ENCODE measurements around the gene SDF4.

The SDF4 gene

DNA sequence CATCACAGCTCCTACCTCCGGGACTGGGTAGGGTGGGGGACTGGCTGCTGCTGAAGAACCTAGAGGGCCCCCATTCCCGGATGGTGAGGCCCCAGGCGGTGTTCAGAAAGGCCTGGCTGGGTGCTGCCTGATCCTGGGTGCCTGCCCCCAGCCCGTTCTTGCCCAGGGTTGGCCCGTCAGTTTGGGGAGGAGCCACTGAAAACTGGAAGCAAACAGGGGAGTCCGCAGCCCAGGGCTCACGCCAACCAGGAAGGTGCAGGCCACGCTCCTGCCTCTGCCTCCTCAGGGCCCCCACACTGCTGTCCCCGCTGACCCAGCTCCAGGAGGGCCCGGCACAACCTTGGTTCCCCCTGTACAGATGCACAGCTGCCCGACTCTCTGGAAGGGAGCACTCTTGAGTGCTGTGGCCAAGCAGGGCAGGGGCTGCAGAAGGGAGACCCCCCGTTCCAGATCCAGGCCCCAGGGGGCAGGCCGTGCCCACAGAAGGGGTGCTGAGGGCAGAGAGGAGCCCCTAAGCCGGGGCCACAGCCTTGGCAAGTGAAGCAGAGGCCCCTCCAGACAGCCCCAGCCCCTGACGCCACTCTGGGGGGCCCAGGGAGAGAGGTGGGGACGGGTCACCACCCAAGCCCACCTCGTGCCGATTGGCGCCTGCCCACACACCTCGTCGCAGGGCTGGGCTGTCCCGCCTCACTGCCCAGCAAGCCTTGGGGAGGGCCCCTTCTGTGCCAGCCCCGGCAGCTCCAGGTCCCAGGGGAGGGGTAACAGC lies 9.2 kb upstream of the SDF4 start:
- DNase-seq, result no peak

DNA sequence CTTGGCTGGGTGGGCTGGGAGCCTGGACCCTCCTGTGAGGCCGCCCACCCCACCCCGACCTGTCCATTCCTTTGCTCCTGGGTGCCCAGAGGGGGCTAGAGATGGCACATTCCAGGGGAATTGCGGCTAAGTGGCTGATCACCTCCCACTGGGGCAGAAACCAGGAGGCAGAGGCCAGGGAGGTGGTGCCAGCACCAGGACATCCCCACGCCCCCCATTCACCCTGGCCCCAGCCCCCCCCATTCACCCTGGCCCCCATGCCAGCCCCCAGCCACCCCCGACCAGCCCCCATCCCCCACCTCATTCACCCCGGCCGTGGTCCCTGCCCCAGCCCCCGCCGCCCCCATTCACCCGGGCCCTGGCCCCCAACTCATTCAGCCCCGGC lies 8.5 kb upstream of the SDF4 start:
- DNase-seq, result no peak

DNA sequence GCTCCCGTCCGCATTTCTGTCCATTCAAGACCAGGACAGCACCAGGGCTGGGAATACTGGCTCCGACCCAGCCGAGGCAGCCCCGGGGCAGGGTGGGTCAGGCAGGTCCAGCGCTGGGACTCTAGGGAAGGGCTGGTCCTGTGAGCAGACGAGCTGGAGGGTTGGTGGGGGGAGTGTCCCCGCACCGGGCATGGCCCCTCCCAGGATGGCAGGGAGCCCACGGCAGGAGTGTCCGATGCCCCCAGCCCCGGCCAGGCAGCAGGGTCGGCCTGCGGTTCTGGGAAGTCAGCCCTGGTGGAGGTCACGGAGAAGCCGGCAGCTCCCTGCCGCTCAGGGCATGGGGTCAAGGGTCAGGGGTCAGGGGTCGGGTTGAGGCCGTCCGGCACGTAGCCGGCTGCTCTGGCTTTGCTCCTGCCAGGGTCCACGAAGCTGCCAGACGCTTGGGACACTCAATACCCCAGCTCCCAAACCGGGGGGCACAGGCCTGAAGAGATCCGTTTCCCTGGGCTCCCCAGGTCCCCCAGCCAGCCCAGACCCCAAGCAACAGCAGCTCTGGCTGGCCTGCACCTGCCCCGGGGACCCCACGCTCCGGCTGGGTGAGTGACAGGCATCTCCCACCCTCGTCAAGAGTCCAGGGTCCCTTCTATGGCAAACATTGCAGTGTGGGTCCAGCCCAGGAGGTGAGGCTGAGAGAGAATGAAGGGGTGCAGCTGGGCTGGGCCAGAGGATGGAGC lies 8.0 kb upstream of the SDF4 start:
- no peak for DNase-seq

DNA sequence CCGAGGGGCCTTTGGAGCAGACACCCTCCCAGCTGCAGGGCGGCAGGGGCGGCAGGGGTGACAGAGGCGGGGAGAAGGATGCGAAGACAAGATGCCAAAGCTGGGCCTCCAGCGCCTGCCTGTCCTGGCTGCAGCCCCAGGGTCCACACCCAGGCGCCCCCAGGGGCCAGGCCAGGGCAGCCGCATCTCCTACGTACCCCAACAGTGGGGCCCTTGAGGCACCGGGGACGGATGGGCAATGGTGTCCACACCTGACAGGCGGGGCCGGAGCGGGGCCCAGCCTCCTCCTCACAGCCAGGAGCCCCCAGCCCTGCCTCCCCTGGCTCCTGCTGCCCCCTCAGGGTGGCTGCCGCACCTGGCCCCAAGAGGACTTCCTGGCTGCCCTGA lies 7.4 kb upstream of the SDF4 start:
- DNase-seq, result no peak

DNA sequence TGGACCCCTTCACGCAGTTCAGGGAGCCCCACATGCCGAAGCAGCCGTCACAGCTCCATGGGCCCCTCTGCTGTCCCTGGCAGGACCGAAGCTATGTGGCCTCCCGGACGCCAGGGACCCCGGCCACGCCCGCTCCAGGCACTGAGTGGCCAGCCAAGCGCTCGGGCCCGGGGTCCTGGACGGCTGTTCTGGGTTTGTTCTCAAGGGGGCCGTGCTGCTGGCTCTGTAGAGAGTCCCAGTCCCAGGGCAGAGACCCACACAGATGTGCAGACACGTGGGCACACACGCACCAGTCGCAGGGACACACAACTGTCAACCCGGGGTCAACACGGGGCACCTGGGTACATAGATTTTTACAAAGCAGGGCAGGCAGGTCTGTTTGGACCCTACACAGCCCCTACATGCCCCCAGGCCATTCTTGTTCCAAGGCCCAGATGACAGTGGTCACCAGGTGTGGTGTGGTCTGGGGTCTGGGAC lies 6.9 kb upstream of the SDF4 start:
- DNase-seq, result no peak

DNA sequence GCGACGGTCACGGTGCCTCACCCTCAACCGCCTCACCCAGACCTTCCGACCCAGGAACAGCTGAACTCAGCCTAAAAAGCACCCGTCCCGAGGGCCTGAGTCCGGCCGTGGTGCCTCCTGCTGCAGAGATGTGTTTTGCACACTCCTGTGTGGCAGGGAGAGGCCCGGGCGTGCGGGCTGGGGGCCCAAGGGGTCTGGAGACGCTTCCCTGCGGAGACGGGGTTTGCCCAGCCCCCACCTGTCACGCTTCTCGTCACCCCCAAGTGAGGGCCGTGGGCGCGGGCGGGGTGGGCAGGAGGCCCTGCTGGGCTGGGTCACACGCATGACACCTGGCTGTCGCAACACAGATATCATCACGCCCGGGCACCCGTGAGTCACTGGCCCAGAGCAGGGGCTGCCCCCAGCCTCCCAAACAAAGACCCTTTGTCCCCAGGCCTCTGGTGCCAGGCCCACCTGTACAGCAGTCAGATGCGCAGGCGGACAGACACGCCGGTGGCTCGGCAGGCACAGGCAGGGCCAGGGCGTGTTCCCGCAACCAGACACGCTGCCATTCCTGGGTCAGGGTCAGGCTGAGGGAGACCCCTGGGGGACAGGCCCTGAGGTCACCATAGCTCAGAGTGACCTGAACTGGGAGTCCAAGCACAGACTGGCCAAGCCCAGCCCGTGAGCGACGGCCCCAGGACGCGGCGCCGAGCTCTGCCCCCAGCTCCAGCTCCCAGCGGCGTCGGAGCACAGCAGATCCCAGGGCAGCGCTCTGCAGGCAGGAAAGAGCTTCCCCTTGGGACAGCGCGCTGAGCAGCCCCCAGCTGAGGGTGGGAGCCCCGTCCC lies 6.3 kb upstream of the SDF4 start:
- no peak for DNase-seq

DNA sequence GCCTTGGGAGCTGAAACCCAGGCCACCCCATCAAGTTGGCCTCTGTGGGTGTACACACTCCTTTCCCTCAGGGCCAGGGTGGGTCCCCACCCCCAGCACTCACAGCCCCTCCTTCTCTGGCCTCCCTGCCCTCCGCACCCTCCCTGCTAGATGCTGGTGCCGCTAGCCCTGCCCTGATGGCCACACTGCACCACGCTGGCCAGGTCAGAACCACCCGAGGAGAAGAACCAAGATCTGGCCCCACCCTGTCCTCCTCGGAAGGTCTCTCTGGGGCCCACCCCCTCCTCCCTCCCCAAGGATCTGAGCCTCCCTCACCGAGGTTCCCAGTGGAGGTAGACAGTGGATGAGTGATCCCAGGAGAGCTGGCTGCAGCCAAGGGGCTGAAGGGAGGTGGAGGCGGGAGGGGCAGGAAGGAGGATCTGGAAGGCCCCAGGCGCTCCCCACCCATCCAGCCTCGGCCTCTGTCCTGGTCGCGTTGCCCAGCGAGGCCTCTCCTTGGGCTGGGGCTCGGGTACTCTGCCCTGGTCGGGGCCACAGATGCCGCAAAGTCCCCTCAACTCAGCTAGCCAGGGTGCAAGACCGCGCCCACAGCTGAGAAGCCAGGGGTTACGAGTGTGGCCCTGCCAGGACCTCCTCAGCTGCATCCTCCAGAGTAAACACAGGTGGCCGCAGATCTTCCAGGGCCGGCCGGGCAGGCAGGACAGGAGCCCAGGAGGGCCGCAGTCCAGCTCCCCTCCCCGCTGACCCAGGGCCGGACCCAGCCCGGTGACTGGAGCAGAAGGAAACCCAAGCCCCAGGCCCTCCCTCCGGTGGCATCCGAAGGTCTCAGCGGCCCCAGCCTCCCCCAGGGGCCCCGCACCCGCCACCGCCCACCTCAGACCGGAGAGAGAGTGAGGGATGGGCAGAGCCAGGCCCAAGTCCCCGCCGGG lies 5.4 kb upstream of the SDF4 start:
- DNase-seq, result no peak

DNA sequence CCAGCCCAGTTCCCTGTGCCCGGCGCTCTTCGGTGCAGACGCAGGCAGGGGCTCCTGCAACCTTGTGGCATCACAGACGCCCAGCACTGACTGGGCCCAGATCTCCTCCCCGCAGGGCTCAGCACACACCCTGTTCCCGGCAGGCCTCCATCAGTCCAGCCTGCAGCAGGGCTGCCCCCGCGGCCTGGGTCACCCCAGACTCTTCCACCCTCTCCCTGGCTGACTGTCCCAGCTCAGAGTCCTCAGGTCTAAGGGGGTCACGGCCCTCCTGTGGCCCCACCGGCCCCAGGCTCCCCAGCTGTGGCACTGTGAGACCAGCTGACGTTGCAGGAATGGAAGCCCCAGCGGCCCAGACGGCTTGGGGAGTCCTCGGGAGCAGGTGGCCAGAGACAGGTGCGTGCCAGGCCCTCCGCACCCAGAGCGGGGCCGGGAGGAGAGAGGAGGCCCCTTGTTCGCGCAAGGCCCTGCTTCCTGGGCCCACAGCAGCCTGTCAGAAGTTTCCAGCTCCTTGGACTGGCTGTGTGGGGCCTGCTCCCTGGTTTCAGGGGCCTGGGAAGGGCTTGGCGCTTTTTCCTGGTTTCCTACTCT lies 4.5 kb upstream of the SDF4 start:
- no peak for DNase-seq

DNA sequence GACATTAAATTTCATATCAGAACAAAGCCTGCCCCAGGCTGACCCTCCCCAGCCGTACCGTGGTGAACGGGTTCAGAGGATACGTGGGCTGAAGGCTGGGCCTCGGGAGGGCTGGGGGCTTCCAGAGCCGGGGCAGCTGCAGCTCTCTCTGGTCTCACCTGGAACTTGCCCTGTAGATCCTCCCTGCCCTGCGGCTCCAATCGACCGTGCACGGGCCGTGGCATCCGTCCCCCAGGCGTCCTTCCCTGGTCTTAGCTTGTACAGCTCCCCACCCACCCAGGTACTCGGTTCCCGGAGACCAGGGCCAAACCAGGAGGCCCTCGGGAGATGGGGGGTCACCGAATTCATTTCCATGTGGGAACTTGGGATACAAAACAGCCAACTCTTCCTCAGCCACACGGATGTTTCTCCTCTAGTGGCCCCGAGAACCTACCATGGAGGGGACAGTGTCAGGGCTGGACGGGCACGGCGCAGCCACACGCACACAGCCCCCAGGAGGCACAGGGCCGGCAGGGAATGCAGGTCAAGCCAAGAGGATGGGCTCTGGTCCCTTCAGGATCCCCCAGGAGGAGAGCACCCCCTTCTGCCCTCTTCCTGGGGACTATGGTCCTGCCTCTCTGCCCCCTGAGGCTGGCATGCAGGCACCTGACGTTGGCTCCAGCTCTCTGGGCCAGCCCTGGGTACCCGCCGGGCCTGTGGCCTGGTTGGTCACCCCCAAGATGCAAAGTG lies 3.4 kb upstream of the SDF4 start:
- no peak for DNase-seq

DNA sequence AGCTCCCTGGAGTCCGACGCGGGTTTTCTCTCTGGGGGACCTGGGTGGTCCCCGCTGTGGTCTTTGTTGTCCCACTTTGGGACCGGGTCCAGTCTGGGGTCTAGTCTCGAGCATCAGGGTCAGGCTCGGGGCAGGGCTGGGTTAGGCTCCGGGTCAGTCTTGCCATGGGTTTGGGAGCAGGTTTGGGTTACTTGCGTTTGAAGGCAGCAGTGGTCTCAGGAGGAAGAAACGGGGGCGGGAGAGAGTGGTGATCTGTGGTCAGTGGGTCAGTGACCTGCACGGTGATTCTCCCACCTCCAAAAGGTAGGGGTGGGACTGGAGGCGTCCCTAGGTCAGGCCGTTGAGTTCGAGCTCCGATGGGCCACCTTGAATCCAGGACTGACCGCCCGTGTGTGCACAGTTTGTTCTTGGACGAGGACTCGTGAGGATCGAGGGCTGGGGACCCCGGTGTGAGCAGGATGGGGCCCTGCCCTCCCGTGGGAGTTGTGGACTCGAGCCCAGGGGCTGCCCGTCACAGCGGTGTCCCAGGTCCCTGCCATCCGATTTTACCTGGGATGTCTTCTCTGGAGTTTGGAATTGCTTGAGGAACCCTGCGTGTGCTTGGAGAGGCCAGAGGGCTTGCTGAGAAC lies 2.5 kb upstream of the SDF4 start:
- DNase-seq, result no peak

DNA sequence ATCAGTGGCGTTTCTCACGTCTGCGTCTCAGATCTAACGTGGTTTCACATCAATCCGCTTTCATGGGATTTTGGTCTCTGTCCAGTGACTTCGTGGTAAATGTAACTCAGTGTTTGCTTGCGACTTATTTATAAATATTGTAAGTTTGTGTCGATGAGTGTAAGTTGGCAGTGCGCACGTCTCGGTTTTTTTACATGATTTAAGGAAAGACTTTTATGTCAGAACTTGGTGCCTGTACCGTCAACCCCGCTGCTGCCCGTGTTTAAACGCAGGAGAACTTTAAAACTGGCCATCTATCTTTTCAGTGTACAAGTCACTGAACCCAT lies 1.7 kb upstream of the SDF4 start:
- no peak for DNase-seq

DNA sequence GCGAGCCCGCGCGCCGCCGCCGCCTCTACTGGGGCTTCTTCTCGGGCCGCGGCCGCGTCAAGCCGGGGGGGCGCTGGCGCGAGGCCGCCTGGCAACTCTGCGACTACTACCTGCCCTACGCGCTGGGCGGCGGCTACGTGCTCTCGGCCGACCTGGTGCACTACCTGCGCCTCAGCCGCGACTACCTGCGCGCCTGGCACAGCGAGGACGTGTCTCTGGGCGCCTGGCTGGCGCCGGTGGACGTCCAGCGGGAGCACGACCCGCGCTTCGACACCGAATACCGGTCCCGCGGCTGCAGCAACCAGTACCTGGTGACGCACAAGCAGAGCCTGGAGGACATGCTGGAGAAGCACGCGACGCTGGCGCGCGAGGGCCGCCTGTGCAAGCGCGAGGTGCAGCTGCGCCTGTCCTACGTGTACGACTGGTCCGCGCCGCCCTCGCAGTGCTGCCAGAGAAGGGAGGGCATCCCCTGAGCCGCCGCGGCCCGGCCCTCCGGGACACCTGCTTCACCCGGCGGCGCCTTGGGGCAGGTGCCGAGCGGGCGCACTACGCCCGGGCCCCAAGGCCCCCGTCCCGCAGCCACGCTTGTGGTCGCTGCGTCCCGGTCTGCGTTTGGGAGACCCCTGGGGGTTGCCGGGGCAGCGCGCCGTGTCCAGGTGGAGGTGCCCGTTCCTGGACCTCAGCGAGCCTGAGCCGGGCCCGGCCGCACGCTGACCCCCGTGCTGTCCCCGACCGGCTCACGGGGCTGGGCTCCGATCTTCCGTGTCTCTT lies 1.2 kb upstream of the SDF4 start:
- DNase-seq, result no peak

DNA sequence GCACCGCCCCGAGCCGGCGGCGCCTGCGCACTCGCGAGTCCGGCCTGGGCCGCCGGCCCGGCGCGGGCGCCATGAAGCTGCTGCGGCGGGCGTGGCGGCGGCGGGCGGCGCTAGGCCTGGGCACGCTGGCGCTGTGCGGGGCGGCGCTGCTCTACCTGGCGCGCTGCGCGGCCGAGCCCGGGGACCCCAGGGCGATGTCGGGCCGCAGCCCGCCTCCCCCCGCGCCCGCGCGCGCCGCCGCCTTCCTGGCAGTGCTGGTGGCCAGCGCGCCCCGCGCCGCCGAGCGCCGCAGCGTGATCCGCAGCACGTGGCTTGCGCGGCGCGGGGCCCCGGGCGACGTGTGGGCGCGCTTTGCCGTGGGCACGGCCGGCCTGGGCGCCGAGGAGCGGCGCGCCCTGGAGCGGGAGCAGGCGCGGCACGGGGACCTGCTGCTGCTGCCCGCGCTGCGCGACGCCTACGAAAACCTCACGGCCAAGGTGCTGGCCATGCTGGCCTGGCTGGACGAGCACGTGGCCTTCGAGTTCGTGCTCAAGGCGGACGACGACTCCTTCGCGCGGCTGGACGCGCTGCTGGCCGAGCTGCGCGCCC lies 501 bp upstream of the SDF4 start, which contains the start of gene B3GALT6:
TSS of gene B3GALT6 (plus strand) at position 30 of the 588 bp plus-strand sequence. CDS start at position 72, 42 bp downstream.
- DNase-seq, result peak; percentile 66

DNA sequence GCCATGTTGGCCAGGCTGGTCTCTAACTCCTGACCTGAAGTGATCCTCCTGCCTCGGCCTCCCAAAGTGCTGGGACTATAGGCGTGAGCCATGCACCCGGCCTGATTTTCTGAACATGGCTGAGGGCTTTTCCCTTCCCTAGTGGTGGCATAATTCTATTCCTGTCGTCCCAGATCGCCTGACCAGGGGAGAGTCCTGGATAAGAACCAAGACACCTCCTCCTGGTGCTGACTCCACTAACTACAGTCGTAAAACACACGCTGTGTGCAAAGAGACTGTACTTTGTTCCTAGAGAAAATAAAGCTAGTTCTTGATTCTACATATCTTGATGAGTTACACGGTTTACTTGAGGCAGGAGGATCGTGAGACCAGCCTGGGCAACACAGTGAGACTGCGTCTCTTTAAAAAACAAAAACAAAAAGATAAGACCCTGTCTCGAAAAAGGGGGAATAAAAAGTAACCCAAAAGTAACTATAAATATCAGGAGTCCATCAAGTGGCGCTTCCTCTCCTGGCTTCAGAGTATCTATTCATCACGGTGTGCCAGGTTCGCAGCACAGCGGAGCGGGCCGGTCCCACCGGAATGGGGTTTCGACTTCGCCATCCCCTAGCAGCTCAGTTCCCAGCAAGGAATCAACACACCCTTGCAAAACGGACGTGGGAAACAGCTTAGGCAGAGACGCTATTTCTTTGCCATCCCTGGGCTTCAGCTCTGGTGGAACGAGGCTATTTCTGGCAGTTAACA lies 973 bp downstream of the SDF4 start:
- DNase-seq, result no peak

DNA sequence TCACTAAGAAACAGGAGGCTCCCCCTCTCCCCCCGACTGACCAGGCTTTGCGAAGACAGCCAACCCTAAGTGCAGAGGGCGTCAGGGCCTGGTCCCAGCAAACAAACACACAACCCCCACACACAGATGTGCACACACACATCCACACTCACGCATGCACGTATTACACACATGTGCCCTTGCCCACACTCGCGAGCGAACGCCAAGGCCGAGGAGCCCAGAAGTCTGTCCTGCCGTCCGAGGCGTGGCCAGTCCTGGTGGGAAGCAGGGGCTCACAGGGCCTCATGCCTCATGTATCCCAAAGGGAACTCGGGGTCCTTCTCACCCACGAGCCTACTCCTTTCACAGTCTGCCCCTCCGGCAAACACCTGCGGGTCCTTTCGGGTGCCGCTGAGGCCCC lies 2.0 kb downstream of the SDF4 start:
- no peak for DNase-seq

DNA sequence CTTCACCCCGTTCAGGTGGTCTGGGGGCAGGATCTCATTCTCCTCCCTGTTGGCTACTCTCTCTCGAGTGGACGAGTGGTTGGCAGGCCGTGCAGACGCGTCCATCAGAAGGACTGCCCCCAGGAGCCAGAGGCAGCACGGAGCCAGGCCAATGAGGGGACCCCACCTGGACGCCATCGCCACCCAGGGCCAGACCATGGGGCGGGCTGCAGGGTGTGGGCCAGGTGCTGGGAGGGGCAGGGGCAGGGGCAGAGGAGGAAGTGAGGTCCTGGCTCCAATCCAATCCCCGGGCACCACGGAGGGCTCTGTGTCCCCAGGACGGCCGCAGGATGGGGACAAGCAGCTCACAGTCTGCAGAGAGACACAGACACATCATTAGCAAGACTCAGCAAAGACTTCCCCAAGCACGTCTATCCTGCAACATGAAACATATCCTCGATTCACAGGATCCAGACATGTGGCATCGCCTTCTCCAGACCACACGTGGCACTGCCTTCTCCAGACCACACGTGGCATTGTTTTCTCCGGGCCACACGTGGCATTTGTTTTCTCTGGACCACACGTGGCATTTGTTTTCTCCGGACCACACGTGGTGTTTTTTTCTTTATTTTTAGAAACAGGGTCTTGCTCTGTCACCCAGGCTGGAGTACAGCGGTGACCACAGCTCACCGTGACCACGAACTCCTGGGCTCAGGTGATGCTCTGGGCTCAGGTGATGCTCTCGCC lies 3.0 kb downstream of the SDF4 start:
- DNase-seq, result no peak

DNA sequence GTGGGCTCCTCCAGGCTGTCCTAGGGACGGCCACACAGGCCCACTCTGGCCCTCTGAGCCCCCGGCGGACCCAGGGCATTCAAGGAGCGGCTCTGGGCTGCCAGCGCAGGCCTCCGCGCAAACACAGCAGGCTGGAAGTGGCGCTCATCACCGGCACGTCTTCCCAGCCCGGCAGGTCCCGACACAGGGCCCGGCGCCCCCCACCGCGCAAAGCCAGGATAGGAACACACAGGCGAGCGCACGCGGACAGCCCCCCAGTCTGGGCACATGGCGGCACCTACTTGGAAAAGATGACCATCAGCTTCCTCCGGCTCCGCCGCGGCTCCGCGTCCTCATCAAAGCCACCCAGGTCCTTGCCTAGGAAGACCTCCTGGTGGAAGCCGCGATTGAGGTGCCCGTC lies 3.6 kb downstream of the SDF4 start:
- DNase-seq, result no peak

DNA sequence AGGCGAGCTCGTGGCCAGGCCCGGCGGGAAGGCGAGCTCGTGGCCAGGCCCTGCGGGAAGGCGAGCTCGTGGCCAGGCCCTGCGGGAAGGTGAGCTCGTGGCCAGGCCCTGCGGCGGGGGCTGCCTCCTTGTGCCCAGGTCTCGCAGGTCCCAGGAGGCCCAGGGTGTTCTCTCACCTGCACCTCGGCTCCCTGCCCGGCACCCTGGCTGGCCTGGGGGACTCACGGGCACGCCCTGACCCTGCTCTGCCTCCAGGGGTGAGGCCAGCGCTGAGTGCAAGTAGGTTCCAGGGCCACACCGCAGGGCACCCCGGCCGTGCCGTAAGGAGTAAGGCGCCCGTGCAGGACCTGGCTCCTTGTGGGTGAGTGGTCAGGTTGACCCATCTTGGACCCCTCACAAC lies 4.4 kb downstream of the SDF4 start:
- no peak for DNase-seq

All from COR-L47 (cell line).